Activated CD4-positive, alpha-beta T cell treated with anti-CD3 and anti-CD28 coated beads, Interleukin-2, amount 10 ng/mL, durations not matched to agents 24 days and 14 days (primary cell): ENCODE results near the gene SUCLA2. TPM values are rescaled to one million over a fixed set of nuclear protein-coding genes. Genes with fewer than 3 reads are reported as not detected.

Experiments
- DNase-seq: peaks from one replicate; pipeline ENCODE4 v3.0.0; 2022
- H3K27ac Mint-ChIP-seq: one replicate; pipeline ENCODE4 v1.8.0; 2022; ENCODE audit warnings: mild to moderate bottlenecking, mixed read lengths
- H3K27me3 Mint-ChIP-seq: one replicate; pipeline ENCODE4 v1.8.0; 2022; ENCODE audit warnings: mixed read lengths
- H3K36me3 Mint-ChIP-seq: one replicate; pipeline ENCODE4 v1.8.0; 2022; ENCODE audit warnings: low read depth, mild to moderate bottlenecking, mixed read lengths
- H3K4me1 Mint-ChIP-seq: one replicate; pipeline ENCODE4 v1.8.0; 2021; ENCODE audit warnings: mixed read lengths
- H3K4me3 Mint-ChIP-seq: one replicate; pipeline ENCODE4 v1.8.0; 2022; ENCODE audit warnings: mild to moderate bottlenecking, moderate library complexity, mixed read lengths
- H3K9me3 Mint-ChIP-seq: one replicate; pipeline ENCODE4 v1.8.0; 2021; ENCODE audit warnings: mixed read lengths
- intact Hi-C: fragments of 100-400 bp; cut with micrococcal nuclease; formaldehyde crosslinking; loops from one replicate; pipeline ENCODE4 v1.15.1; 2023
- total RNA-seq: library from RNA; stranded (reverse); gene quantifications from 2 replicates; pipeline ENCODE4 v1.2.3, GENCODE V29; 2022

SUCLA2 gene
- 44.6 and 45.3 TPM in 2 replicates for total RNA-seq

DNA sequence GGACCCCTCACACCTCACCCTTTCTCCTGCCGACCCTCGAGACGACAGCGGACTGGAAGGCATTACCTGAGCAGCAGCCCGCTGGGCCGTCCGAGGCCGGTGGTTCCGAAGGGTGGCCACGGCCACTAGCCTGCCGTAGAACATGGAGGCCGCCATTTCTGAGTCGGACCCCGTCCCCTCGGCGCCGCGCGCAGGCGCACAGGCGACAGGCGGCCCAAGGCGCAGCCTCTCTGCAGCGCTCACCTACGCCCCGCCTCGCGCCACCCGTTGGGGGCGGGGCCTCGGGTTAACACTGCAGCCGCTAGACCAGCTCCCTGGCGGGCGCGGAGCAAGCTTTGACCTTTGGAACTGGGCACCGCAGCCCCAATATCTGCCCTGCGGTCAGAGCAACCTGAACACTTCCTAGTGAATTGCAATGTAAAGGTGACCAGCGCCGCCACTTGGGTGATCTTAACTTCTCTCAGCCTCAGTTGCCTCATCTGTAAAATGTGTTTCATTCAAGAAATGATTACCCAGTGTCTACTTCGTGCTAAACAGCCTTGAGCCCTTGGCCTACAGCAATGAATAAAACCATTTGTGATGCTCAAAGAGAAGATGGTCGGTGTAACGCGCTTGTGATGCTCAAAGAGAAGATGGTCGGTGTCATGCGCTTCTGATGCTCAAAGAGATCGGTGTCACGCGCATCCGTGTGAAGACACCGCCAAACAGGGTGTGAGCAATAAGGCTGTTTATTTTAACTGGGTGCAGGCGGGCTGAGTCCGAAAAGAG is at the start of gene SUCLA2:
TSS of gene SUCLA2 (minus strand) at position 160 of the 768 bp plus-strand sequence. CDS start at position 156, 4 bp downstream.
- peak within 1 kb of the TSS; percentile 94 for H3K4me3 Mint-ChIP-seq
- peaks cover 12% of the 10 kb centered on the region for H3K36me3 Mint-ChIP-seq
- peak within 1 kb of the TSS; percentile 91 for H3K27ac Mint-ChIP-seq
- no peaks in the 10 kb centered on the region for H3K9me3 Mint-ChIP-seq
- H3K4me1 Mint-ChIP-seq, result peaks cover 25% of the 10 kb centered on the region
- H3K27me3 Mint-ChIP-seq, result no peaks in the 10 kb centered on the region
- intact Hi-C loops, result loop anchor here (1.0 kb wide), 1 partner anchor 36 kb away; the partner anchor contains the start of gene NUDT15
- peak; percentile 98 for DNase-seq

DNA sequence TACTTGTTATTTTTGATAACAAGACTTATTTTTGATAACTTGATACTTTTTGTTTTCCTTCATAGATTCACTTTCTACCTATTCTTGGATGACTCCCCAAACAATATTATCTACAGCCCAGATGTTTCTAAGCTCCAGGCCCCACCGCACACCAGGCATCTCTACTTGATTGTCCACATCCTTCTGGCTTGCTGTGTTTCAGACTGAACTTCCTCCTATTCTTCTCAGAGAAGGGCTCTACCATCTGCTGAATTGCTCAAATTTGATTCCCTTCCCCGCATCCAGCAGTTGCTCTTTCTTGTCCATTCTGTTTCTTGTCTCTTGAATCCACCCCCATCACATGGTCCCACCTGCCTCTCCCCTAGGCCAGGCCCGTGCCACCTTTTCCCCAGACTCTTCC is 49.5 kb upstream of the SUCLA2 start:
- H3K9me3 Mint-ChIP-seq, result no peaks in the 10 kb centered on the region
- H3K27ac Mint-ChIP-seq, result no peak overlapping the region
- intact Hi-C loops, result no loop called here
- no peaks in the 10 kb centered on the region for H3K27me3 Mint-ChIP-seq
- peaks cover 54% of the 10 kb centered on the region for H3K36me3 Mint-ChIP-seq
- H3K4me1 Mint-ChIP-seq, result no peaks in the 10 kb centered on the region
- no peak overlapping the region for H3K4me3 Mint-ChIP-seq
- DNase-seq, result no peak

DNA sequence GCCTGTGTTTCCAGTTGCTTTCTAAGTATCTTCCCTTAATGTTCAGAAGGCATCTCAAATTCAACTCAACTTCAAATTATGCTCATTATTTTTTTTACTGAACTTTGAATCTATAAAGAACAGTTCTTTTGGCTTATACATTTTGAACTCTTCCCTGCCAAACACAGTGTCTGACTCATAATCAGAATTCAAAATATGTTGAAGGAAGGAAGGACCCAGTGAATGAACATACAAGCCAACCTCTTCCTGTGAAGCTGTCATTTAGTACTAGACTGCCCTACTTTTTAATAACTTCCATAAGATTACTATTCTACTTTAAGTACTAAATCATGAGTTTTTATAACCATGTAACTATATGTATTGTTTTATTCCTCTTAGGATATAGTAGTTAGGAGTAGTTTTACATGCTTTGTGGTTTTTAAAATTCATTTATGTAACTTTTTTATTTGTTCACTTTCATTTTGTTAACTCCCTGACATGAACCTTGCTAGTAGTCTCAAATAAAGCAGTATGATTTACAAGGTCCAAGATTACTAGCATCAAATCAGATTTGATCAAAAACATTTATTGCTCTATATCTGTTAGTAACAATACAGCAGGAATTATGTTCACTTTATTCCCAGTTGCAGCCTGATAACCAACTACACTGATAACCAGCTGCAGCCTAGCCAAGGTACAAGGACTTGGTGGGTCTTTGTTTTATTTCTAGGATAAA is 42.9 kb upstream of the SUCLA2 start:
- Mint-ChIP-seq H3K4me1 (peaks cover 28% of the 10 kb centered on the region), H3K27me3 (no peaks in the 10 kb centered on the region), H3K9me3 (no peaks in the 10 kb centered on the region), H3K36me3 (peaks cover 56% of the 10 kb centered on the region), H3K27ac (peak overlapping the region; percentile 63), H3K4me3 (peak overlapping the region; percentile 56)
- intact Hi-C loops, result no loop called here
- DNase-seq, result no peak

DNA sequence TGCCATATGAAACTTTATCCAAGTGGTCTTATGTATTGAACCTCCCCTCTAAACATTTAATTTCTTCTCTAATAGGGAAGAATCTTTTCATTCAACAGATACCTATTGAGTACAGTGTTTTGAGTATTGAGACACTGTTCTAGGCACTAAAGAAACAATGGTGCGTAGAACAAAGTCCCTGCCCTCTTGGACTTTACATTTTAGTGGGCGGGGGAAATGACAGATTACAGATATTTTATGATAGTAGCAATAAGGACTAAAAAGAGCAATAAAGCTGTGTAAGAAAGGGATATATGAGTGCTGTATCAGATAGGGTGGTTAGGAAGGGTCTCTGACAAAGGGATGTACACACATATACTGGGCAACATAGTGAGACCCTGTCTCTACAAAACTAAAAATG is 41.8 kb upstream of the SUCLA2 start:
- Mint-ChIP-seq H3K27ac (peak overlapping the region; percentile 20), H3K9me3 (no peaks in the 10 kb centered on the region), H3K27me3 (no peaks in the 10 kb centered on the region), H3K4me3 (no peak overlapping the region), H3K4me1 (peaks cover 33% of the 10 kb centered on the region), H3K36me3 (peaks cover 50% of the 10 kb centered on the region)
- intact Hi-C loops, result no loop called here
- no peak for DNase-seq

DNA sequence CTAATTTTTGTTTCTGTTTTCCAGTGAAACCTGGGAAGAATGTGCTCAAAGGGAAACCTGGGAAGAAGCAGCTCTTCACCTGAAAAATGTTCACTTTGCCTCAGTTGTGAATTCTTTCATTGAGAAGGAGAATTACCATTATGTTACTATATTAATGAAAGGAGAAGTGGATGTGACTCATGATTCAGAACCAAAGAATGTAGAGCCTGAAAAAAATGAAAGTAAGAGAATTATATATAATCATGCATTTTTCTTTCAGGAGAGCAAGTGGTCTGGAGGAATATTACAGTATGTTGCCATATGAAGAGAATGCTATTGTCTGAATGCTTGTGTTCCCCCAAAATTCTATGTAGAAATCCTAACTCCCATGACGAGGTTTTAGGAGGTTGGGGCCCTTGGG is 39.8 kb upstream of the SUCLA2 start:
- intact Hi-C loops, result no loop called here
- Mint-ChIP-seq H3K9me3 (no peaks in the 10 kb centered on the region), H3K4me1 (peaks cover 46% of the 10 kb centered on the region), H3K36me3 (peaks cover 47% of the 10 kb centered on the region), H3K4me3 (no peak overlapping the region), H3K27me3 (no peaks in the 10 kb centered on the region), H3K27ac (no peak overlapping the region)
- DNase-seq, result no peak

DNA sequence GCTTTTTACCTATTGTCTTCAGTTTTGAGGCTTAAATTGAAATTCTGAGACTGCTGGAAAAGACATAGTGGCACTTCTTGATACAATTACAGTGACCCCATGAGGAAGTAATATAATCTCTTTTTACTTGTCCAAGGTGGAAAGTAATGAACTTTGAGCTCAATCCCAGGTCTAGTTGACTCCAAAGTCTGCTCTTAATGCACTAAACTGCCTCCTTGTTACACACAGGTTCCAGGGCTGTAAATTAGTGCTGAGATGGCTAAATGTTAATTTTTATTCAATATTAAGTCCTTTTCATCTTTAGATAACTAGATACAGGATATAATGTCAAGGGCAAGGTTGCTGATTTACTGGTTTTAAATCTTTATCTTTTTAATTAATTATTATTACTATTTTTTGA is 39.0 kb upstream of the SUCLA2 start:
- no peaks in the 10 kb centered on the region for H3K9me3 Mint-ChIP-seq
- DNase-seq, result no peak
- no peak overlapping the region for H3K27ac Mint-ChIP-seq
- no peaks in the 10 kb centered on the region for H3K27me3 Mint-ChIP-seq
- peaks cover 46% of the 10 kb centered on the region for H3K4me1 Mint-ChIP-seq
- intact Hi-C loops, result no loop called here
- H3K36me3 Mint-ChIP-seq, result peaks cover 46% of the 10 kb centered on the region
- no peak overlapping the region for H3K4me3 Mint-ChIP-seq

DNA sequence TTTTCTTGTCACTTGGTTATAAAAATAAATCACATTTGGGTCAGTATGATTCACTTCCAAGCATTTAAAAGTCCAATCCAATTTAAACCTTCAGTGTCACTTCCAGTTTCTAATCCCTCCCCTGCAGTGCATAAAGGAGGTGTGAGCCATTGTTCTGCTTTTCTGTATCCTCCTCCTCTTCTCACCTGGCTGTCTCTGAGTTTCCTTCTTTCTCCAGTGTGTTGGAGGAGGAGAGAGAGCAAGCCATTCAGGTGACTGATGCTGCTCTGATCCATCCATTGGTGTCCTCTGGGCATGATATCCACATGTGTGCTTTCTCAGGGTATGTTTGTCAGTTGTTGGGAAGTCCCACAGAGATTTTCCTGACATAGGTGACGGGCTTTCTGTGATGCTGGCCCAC is 37.7 kb upstream of the SUCLA2 start:
- peak; percentile 66 for DNase-seq
- Mint-ChIP-seq H3K27ac (peak overlapping the region; percentile 99), H3K9me3 (peaks cover 4% of the 10 kb centered on the region), H3K27me3 (no peaks in the 10 kb centered on the region), H3K4me1 (peaks cover 41% of the 10 kb centered on the region), H3K36me3 (peaks cover 55% of the 10 kb centered on the region), H3K4me3 (peak overlapping the region; percentile 98)
- intact Hi-C loops, result loop anchor here (1.0 to 5.0 kb wide), 4 partner anchors 57 to 614 kb away; partner anchors contain the start of genes CYSLTR2, ITM2B, MED4 and RB1

DNA sequence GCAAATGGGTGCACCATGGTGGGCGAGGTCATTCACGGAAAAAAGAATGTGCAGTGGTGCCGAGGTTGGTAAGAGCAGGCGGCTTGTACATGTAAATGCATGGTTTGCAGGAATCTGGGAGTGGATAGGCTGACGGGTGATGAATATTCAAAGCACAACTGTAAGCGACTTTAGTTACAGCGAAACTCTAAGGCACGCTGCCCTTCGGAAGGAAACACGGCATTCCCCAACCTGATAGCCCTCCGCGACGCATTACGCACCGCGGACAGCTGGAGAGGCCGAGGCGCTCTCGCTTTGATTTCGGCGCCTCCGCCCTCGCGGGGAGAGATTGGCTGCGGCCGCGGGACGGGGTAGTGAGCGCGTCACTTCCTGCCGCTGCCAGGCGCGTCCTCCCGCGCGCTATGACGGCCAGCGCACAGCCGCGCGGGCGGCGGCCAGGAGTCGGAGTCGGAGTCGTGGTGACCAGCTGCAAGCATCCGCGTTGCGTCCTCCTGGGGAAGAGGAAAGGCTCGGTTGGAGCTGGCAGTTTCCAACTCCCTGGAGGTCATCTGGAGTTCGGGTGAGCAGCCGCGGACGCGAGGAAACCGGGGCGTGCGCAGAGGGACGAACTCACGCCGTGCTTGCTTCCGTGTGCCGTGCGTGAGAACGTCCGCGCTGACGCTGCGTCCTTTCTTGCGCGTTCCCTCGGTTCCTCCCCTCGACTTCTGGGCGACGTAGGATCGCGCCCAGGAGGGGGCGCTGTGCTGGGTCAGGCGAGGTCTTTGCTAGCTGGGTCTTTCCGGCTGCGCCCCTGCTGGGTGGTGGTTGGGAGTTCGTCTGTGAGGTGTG is 36.5 kb upstream of the SUCLA2 start, which contains the start of gene NUDT15:
TSS of gene NUDT15 (plus strand) at position 381 of the 828 bp plus-strand sequence. CDS start at position 402, 21 bp downstream.
- intact Hi-C loops, result loop anchor here (1.0 to 5.0 kb wide), 6 partner anchors 36 to 615 kb away; partner anchors contain the start of genes CYSLTR2, ITM2B, MED4 and RB1
- peaks cover 30% of the 10 kb centered on the region for H3K4me1 Mint-ChIP-seq
- peaks cover 53% of the 10 kb centered on the region for H3K36me3 Mint-ChIP-seq
- H3K27me3 Mint-ChIP-seq, result no peaks in the 10 kb centered on the region
- H3K9me3 Mint-ChIP-seq, result peaks cover 4% of the 10 kb centered on the region
- peak; percentile 99 for DNase-seq
- peak within 1 kb of the TSS; percentile 99 for H3K27ac Mint-ChIP-seq
- peak within 1 kb of the TSS; percentile 98 for H3K4me3 Mint-ChIP-seq

DNA sequence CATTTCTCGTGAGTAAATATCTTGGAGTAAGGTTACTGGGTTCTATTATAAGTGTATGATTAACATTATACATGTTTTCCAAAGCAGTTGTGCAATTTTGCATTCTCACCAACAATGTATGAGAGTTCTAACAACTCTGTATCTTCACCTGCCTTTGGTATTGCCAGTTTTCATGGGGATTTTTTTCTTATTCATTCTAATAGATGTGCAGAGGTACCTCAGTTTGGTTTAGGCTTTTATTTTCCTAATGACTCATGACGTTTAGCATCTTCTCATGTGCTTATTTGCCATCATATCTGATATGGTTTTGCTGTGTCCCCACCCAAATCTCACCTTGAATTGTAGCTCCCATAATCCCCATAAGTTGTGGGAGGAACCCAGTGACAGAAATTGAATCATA is 28.8 kb upstream of the SUCLA2 start:
- Mint-ChIP-seq H3K27ac (no peak overlapping the region), H3K4me3 (no peak overlapping the region), H3K9me3 (peaks cover 15% of the 10 kb centered on the region), H3K4me1 (peaks cover 2% of the 10 kb centered on the region), H3K27me3 (no peaks in the 10 kb centered on the region), H3K36me3 (peaks cover 45% of the 10 kb centered on the region)
- intact Hi-C loops, result no loop called here
- DNase-seq, result no peak

DNA sequence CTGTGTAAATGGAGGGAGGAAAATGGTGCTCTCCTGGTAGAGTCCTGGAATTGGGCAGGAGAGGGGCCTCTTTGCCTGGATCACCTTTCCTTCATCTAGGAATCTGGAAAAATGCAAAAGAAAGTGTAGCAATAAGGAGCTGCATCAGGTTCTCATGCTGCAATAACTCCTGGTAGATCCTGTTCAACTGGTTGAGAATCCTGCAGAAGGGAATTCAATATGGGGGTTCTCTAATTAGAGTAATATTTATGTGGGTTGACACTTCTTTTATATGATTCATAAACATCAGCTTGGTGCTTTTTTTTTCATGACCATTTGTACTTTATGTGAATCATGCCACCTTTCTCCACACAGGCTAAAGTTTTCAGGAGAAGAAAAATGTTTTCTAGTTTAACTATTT is 27.0 kb upstream of the SUCLA2 start:
- no peak overlapping the region for H3K4me3 Mint-ChIP-seq
- peaks cover 12% of the 10 kb centered on the region for H3K9me3 Mint-ChIP-seq
- H3K27ac Mint-ChIP-seq, result no peak overlapping the region
- H3K27me3 Mint-ChIP-seq, result no peaks in the 10 kb centered on the region
- H3K4me1 Mint-ChIP-seq, result peaks cover 2% of the 10 kb centered on the region
- intact Hi-C loops, result no loop called here
- peaks cover 34% of the 10 kb centered on the region for H3K36me3 Mint-ChIP-seq
- no peak for DNase-seq

DNA sequence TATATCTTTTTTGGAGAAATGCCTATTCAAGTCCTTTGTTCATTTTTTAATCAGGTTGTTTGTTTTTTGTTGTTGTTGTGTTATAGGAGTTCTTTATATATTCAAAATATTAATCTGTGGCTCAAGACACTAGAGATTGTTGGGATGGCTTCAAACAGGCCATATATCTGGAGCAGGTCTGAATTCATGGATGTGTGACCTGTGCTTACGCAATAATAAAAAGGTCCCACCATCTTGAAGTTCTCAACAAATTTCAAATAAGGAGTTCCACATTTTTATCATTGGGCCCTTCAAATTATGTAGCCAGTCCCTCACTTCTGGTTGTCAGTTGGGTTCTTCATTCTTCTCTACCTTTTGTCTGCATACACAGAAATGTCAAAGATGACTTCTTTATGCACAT is 18.7 kb upstream of the SUCLA2 start:
- Mint-ChIP-seq H3K4me3 (no peak overlapping the region), H3K27me3 (no peaks in the 10 kb centered on the region), H3K9me3 (peaks cover 15% of the 10 kb centered on the region), H3K27ac (no peak overlapping the region), H3K36me3 (peaks cover 4% of the 10 kb centered on the region), H3K4me1 (no peaks in the 10 kb centered on the region)
- intact Hi-C loops, result no loop called here
- no peak for DNase-seq

DNA sequence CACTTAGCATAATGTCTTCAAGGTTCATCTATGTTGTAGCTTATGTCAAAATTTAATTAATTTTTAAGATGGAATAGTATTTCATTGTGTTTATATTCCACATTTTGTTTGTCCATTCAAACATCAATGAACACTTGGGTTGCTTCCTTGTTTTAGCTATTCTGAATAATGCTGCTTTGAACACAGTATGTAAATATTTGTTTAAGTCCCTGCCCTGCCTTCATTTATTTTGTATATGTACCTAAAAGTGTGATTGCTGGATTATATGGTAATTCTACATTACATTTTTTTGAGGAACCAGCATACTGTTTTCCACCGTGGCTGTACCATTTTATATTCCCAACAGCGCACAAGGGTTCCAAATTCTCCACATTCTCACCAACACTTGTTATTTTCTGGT is 17.6 kb upstream of the SUCLA2 start:
- Mint-ChIP-seq H3K27me3 (no peaks in the 10 kb centered on the region), H3K27ac (no peak overlapping the region), H3K4me1 (no peaks in the 10 kb centered on the region), H3K9me3 (peaks cover 15% of the 10 kb centered on the region), H3K36me3 (peaks cover 4% of the 10 kb centered on the region), H3K4me3 (no peak overlapping the region)
- intact Hi-C loops, result no loop called here
- DNase-seq, result no peak

DNA sequence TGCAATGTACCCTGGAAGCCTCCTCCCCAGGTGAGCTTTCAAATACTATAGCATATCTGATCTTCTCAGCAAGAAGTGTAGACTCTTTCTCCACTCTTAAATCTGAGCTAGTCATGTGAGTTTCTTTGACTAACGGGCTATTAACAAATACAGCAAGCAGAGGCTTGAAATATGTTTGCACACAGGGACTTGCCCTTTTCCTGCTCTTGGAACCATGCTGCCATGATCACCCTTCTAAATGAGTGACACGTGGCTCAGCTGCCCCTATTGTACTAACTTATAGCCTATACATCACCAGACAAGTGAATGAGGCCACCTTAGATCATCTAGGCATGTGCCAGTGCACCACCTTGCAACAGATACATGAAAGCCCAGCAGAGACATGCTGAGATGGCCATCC is 13.3 kb upstream of the SUCLA2 start:
- no peaks in the 10 kb centered on the region for H3K4me1 Mint-ChIP-seq
- H3K27me3 Mint-ChIP-seq, result no peaks in the 10 kb centered on the region
- intact Hi-C loops, result no loop called here
- no peak overlapping the region for H3K4me3 Mint-ChIP-seq
- H3K36me3 Mint-ChIP-seq, result peaks cover 3% of the 10 kb centered on the region
- no peak for DNase-seq
- H3K27ac Mint-ChIP-seq, result no peak overlapping the region
- H3K9me3 Mint-ChIP-seq, result peaks cover 4% of the 10 kb centered on the region
